HT1080 (cell line): Measurements from ENCODE around the gene ACSM6. TPM values are rescaled to one million over a fixed set of nuclear protein-coding genes. Genes with fewer than 3 reads are reported as not detected.

ENCODE experiments used
- DNase-seq: peaks from one replicate; pipeline ENCODE4 v3.0.0-alpha.2; 2015; ENCODE audit warnings: low read depth
- small RNA-seq: library from RNA; depleted of rRNA; stranded (forward); fragments of <200 nt; gene quantifications from one replicate; pipeline ENCODE3, GENCODE V24; 2014
- total RNA-seq: library from RNA; depleted of rRNA; stranded (reverse); fragments of >200 nt; shearing (Covaris generic); gene quantifications from 2 replicates; pipeline ENCODE4 v1.2.3, GENCODE V29; 2014; rRNA removed

ACSM6 gene
- total RNA-seq, 1 experiment from 2014 or later = not detected

- DNase-seq = no peak
These were observed 73.2 kb downstream of the ACSM6 start for GRCh38 chr10:95267251-95267650.

- no peak for DNase-seq
These were observed 74.4 kb downstream of the ACSM6 start for GRCh38 chr10:95268438-95268837.

GRCh38 chr10:95273393-95274312 is 79.6 kb downstream of the ACSM6 start:
- peak; percentile 87 for DNase-seq

GRCh38 chr10:95275726-95276366 is 81.8 kb downstream of the ACSM6 start:
- no peak for DNase-seq

GRCh38 chr10:95276367-95277200 is 82.5 kb downstream of the ACSM6 start:
- DNase-seq = no peak

GRCh38 chr10:95277201-95277570 is 83.1 kb downstream of the ACSM6 start:
- DNase-seq = no peak

- no peak for DNase-seq
These were observed 83.6 kb downstream of the ACSM6 start for GRCh38 chr10:95277614-95278013.

Small RNAs within 50 kb of the gene (small RNA-seq; reads per million reads assigned to genes)
- not detected for gene AL157834.3

Other genes starting within 250 kb of the ACSM6 start
- not detected in 2 replicates for gene CYP2C8, start 124.7 kb upstream of the ACSM6 start, total RNA-seq
- 11.4 and 17.9 TPM in 2 replicates for gene PDLIM1, start 96.8 kb downstream of the ACSM6 start, total RNA-seq